Measurements from ENCODE around the gene ZBTB24.

ZBTB24 gene

GRCh38 chr6:109424946-109425345, 58.1 kb downstream of the ZBTB24 start:
- Mint-ChIP-seq H3K9me3 (no peaks in the 10 kb centered on the region), H3K36me3 (ENCODE audit: low read depth) (no peaks in the 10 kb centered on the region), H3K27ac (no peak overlapping the region), H3K27me3 (no peaks in the 10 kb centered on the region), H3K4me1 (ENCODE audit: low read depth) (no peaks in the 10 kb centered on the region), H3K4me3 (no peak overlapping the region)
- intact Hi-C loops (cut with micrococcal nuclease), result no loop called here

DNA sequence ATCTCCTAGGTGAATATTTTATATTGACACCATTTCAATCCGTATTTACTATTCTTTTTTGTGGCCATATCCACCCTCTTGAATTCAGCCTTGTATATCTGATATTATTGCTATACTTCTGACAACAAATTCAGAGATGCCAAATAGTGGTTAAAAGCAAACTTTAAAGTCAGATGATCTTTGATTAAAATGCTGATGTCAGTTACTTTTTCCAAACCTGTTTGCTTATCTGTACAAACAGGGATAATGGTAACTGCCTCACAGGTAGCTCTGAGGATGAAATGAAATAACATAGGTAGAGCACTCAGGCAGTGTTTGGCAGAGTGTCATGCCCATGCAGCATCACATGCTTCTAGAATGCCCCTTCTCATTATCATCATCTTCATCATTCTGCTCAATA, 61.8 kb downstream of the ZBTB24 start:
- H3K9me3 Mint-ChIP-seq, result no peaks in the 10 kb centered on the region
- H3K36me3 Mint-ChIP-seq (ENCODE audit: low read depth), result no peaks in the 10 kb centered on the region
- H3K4me3 Mint-ChIP-seq, result no peak overlapping the region
- no peak overlapping the region for H3K27ac Mint-ChIP-seq
- H3K4me1 Mint-ChIP-seq (ENCODE audit: low read depth), result no peaks in the 10 kb centered on the region
- intact Hi-C loops (cut with micrococcal nuclease), result no loop called here
- no peaks in the 10 kb centered on the region for H3K27me3 Mint-ChIP-seq

DNA sequence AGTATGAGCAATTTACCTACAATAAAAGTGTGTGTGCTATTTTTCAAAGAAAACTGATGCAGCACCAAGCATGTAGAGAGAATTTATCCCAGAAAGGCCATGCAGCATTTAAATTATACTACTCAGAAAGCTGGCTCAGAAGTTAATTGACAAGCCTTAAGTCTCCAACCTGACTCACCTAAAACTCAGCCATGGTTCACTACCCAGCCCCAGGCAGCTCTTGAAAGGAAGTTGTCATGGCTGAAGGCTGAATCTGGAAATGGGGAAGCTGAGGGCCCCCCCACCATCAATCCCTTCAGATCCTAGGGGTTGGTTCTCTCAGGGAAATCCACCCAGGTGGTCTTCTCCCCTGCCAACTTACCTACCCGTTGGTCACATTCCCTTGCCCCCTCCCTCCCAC, 62.3 kb downstream of the ZBTB24 start:
- Mint-ChIP-seq H3K36me3 (ENCODE audit: low read depth) (no peaks in the 10 kb centered on the region), H3K27me3 (no peaks in the 10 kb centered on the region), H3K27ac (no peak overlapping the region), H3K4me3 (no peak overlapping the region), H3K9me3 (no peaks in the 10 kb centered on the region), H3K4me1 (ENCODE audit: low read depth) (no peaks in the 10 kb centered on the region)
- intact Hi-C loops (cut with micrococcal nuclease), result no loop called here

GRCh38 chr6:109417646-109418045, 65.4 kb downstream of the ZBTB24 start:
- Mint-ChIP-seq H3K36me3 (ENCODE audit: low read depth) (no peaks in the 10 kb centered on the region), H3K27me3 (peaks cover 1% of the 10 kb centered on the region), H3K4me3 (no peak overlapping the region), H3K9me3 (no peaks in the 10 kb centered on the region), H3K4me1 (ENCODE audit: low read depth) (no peaks in the 10 kb centered on the region), H3K27ac (no peak overlapping the region)
- intact Hi-C loops (cut with micrococcal nuclease), result no loop called here

Data from dendritic cell treated with granulocyte-macrophage colony-stimulating factor and Interleukin-4, amounts not matched to agents 40 ng/mL and 50 ng/mL, for 4 days (primary cell).